WTC11 (cell line): Measurements from ENCODE around the gene ARF5. TPM values are rescaled to one million over a fixed set of nuclear protein-coding genes. Genes with fewer than 3 reads are reported as not detected.

Experiments
- ATAC-seq: fragments of 200-7000 bp; cut with Tn5 transposase; 2 replicates; pipeline ENCODE4 v1.10.0; 2021; ENCODE audit warnings: mild to moderate bottlenecking, moderate library complexity
- CTCF ChIA-PET: fragments of 300-600 bp; sonication (Branson Sonifier 250); formaldehyde crosslinking; loops from one replicate; lab custom pipeline; 2021; ENCODE audit warnings: antibody characterized with exemption; lab: Charles Lee
- POLR2A ChIA-PET: fragments of 350-600 bp; sonication (Branson Sonifier 250); formaldehyde crosslinking; loops from one replicate; lab custom pipeline; 2021; ENCODE audit warnings: antibody characterized with exemption; lab: Charles Lee
- DNase-seq: peaks from one replicate; pipeline ENCODE4 v3.0.0; 2021; ENCODE audit warnings: low spot score
- H3K27ac Mint-ChIP-seq: 2 replicates; pipeline ENCODE4 v1.8.0; 2021; ENCODE audit warnings: mixed read lengths
- H3K27me3 Mint-ChIP-seq: 2 replicates; pipeline ENCODE4 v1.8.0; 2021; ENCODE audit warnings: low read depth, mild to moderate bottlenecking, moderate library complexity, mixed read lengths
- H3K36me3 Mint-ChIP-seq: 2 replicates; pipeline ENCODE4 v1.8.0; 2021; ENCODE audit warnings: mixed read lengths
- H3K4me1 Mint-ChIP-seq: 2 replicates; pipeline ENCODE4 v1.8.0; 2022; ENCODE audit warnings: mixed read lengths
- H3K4me3 Mint-ChIP-seq: 2 replicates; pipeline ENCODE4 v1.8.0; 2021; ENCODE audit warnings: mild to moderate bottlenecking, moderate library complexity, mixed read lengths
- H3K9me3 Mint-ChIP-seq: 2 replicates; pipeline ENCODE4 v1.8.0; 2021; ENCODE audit warnings: mixed read lengths
- AFF4 ChIP-seq: sonication (generic); formaldehyde crosslinking; IDR thresholded peaks from 2 replicates; pipeline ENCODE4 v1.8.1; 2023; ENCODE audit warnings: mild to moderate bottlenecking, missing genetic modification reagents, borderline replicate concordance
- CREB1 ChIP-seq: sonication (generic); formaldehyde crosslinking; IDR thresholded peaks from 2 replicates; pipeline ENCODE4 v1.8.0; 2023; ENCODE audit warnings: mild to moderate bottlenecking, missing genetic modification reagents
- E2F5 ChIP-seq: sonication (generic); formaldehyde crosslinking; IDR thresholded peaks from 2 replicates; pipeline ENCODE4 v1.8.1; 2022; ENCODE audit warnings: mild to moderate bottlenecking, moderate library complexity, missing genetic modification reagents
- ERG ChIP-seq: fragments of 250-450 bp; sonication (Bioruptor Pico); IDR thresholded peaks from 2 replicates; pipeline ENCODE4 v1.8.0; 2021; ENCODE audit warnings: mild to moderate bottlenecking
- HMGA2 ChIP-seq: fragments of 250-450 bp; sonication (Bioruptor Pico); IDR thresholded peaks from 2 replicates; pipeline ENCODE4 v1.4.0; 2021; ENCODE audit warnings: mild to moderate bottlenecking, moderate library complexity
- IRF2 ChIP-seq: sonication (generic); formaldehyde crosslinking; IDR thresholded peaks from 2 replicates; pipeline ENCODE4 v1.8.0; 2022; ENCODE audit warnings: low read depth, missing genetic modification reagents, borderline replicate concordance
- JAZF1 ChIP-seq: fragments of 250-450 bp; sonication (Bioruptor Pico); IDR thresholded peaks from 2 replicates; pipeline ENCODE4 v1.9.0; 2021; ENCODE audit warnings: moderate library complexity, mild to moderate bottlenecking, inconsistent platforms
- KAT7 ChIP-seq: sonication (generic); formaldehyde crosslinking; IDR thresholded peaks from 2 replicates; pipeline ENCODE4 v1.8.1; 2023; ENCODE audit warnings: missing genetic modification reagents, mild to moderate bottlenecking, borderline replicate concordance
- NFE2L1 ChIP-seq: sonication (generic); formaldehyde crosslinking; IDR thresholded peaks from 2 replicates; pipeline ENCODE4 v1.8.1; 2023; ENCODE audit warnings: missing genetic modification reagents
- NR2C2 ChIP-seq: sonication (generic); formaldehyde crosslinking; IDR thresholded peaks from 2 replicates; pipeline ENCODE4 v1.8.0; 2022; ENCODE audit warnings: mild to moderate bottlenecking, missing genetic modification reagents
- SOX15 ChIP-seq: fragments of 250-450 bp; sonication (Bioruptor Pico); IDR thresholded peaks from 2 replicates; pipeline ENCODE4 v1.9.0; 2021; ENCODE audit warnings: mild to moderate bottlenecking
- SP1 ChIP-seq: sonication (generic); formaldehyde crosslinking; conservative IDR thresholded peaks from 2 replicates; pipeline ENCODE4 v1.8.1; 2022; ENCODE audit warnings: missing genetic modification reagents
- USF1 ChIP-seq: sonication (generic); formaldehyde crosslinking; IDR thresholded peaks from 2 replicates; pipeline ENCODE4 v1.8.0; 2022; ENCODE audit warnings: mild to moderate bottlenecking, missing genetic modification reagents
- ZNF121 ChIP-seq: sonication (generic); formaldehyde crosslinking; IDR thresholded peaks from 2 replicates; pipeline ENCODE4 v1.8.0; 2023; ENCODE audit warnings: missing genetic modification reagents
- ZNF232 ChIP-seq: sonication (generic); formaldehyde crosslinking; IDR thresholded peaks from 2 replicates; pipeline ENCODE4 v1.8.0; 2022; ENCODE audit warnings: mild to moderate bottlenecking, missing genetic modification reagents
- ZNF281 ChIP-seq: sonication (generic); formaldehyde crosslinking; IDR thresholded peaks from 2 replicates; pipeline ENCODE4 v1.8.0; 2023; ENCODE audit warnings: mild to moderate bottlenecking, missing genetic modification reagents
- ZNF512 ChIP-seq: sonication (generic); formaldehyde crosslinking; IDR thresholded peaks from 2 replicates; pipeline ENCODE4 v1.8.1; 2022; ENCODE audit warnings: missing genetic modification reagents, borderline replicate concordance
- ZNF671 ChIP-seq: fragments of 250-450 bp; sonication (Bioruptor Pico); IDR thresholded peaks from 2 replicates; pipeline ENCODE4 v1.8.0; 2021; ENCODE audit warnings: mild to moderate bottlenecking
- ZSCAN18 ChIP-seq: fragments of 250-450 bp; sonication (Bioruptor Pico); IDR thresholded peaks from 2 replicates; pipeline ENCODE4 v2.1.2; 2022; ENCODE audit warnings: mild to moderate bottlenecking, moderate library complexity
- total RNA-seq: library from RNA; stranded (reverse); gene quantifications from 3 replicates; pipeline ENCODE4 v1.2.3, GENCODE V29; 2021

Gene ARF5
- total RNA-seq, 1 experiment from 2014 or later: 167 TPM

- Mint-ChIP-seq H3K9me3 (no peaks in the 10 kb centered on the region), H3K4me3 (no peak overlapping the region), H3K4me1 (peaks cover 24% of the 10 kb centered on the region)
- TF ChIP-seq KAT7 (CRISPR knock-in tag): no peak
- no peak for TF ChIP-seq CREB1 (CRISPR knock-in tag)
- TF ChIP-seq USF1: no peak
- TF ChIP-seq ZNF121 (CRISPR knock-in tag): no peak
- TF ChIP-seq HMGA2 (CRISPR knock-in tag): no peak
- TF ChIP-seq E2F5 (CRISPR knock-in tag): no peak
- TF ChIP-seq ZNF671 (CRISPR knock-in tag): no peak
- TF ChIP-seq, all 79 proteins: peak for 0
- Mint-ChIP-seq H3K27me3 (peaks cover 35% of the 10 kb centered on the region), H3K27ac (no peak overlapping the region), H3K36me3 (no peaks in the 10 kb centered on the region)
- ChIA-PET CTCF (no interaction called here), POLR2A (no interaction called here)
- DNase-seq (no peak), ATAC-seq (no peak)
These were observed 37.1 kb downstream of the ARF5 start for GRCh38 chr7:127625331-127625730.

- Mint-ChIP-seq H3K4me3 (no peak overlapping the region), H3K36me3 (no peaks in the 10 kb centered on the region), H3K27me3 (peaks cover 24% of the 10 kb centered on the region), H3K27ac (no peak overlapping the region), H3K9me3 (no peaks in the 10 kb centered on the region), H3K4me1 (peaks cover 11% of the 10 kb centered on the region)
- peak; percentile 72 for ATAC-seq
- POLR2A ChIA-PET: interaction anchor here (1.2 kb wide), 1 partner anchor 40 kb away, joined by 5 read pairs; the partner anchor contains the start of gene ARF5
- peak; percentile 49 for DNase-seq
- CTCF ChIA-PET: interaction anchor here (0.6 to 2.8 kb wide), 33 partner anchors 8 to 578 kb away, joined by 3 to 89 read pairs (median 6); partner anchors contain the start of genes ARF5, GCC1 and PAX4
- no peak for TF ChIP-seq ERG (CRISPR knock-in tag)
- no peak for TF ChIP-seq AFF4 (CRISPR knock-in tag)
- TF ChIP-seq HMGA2 (CRISPR knock-in tag): no peak
- no peak for TF ChIP-seq ZNF232 (CRISPR knock-in tag)
- no peak for TF ChIP-seq SOX15
- TF ChIP-seq NFE2L1 (CRISPR knock-in tag): no peak
- TF ChIP-seq ZNF281 (CRISPR knock-in tag): no peak
- no peak for TF ChIP-seq NR2C2 (CRISPR knock-in tag)
- TF ChIP-seq ZSCAN18: no peak
- no peak for TF ChIP-seq ZNF512 (CRISPR knock-in tag)
- TF ChIP-seq SP1 (CRISPR knock-in tag): no peak
- TF ChIP-seq IRF2: no peak
- TF ChIP-seq JAZF1: no peak
These were observed 40.2 kb downstream of the ARF5 start for GRCh38 chr7:127628445-127628844.
